Activated CD4-positive, alpha-beta memory T cell treated with anti-CD3 and anti-CD28 coated beads for 36 hours (primary cell): ENCODE measurements around the gene UBR1. TPM values are rescaled to one million over a fixed set of nuclear protein-coding genes. Genes with fewer than 3 reads are reported as not detected.

ENCODE experiments used
- CTCF ChIA-PET: fragments of 350-600 bp; sonication (Branson Sonifier 250); formaldehyde crosslinking; loops from one replicate; lab custom pipeline; 2021; ENCODE audit warnings: antibody characterized with exemption, inconsistent platforms; lab: Charles Lee
- POLR2A ChIA-PET: fragments of 350-600 bp; sonication (Branson Sonifier 250); formaldehyde crosslinking; loops from one replicate; lab custom pipeline; 2021; ENCODE audit warnings: antibody characterized with exemption; lab: Charles Lee
- DNase-seq: peaks from one replicate; pipeline ENCODE4 v3.0.0-alpha.2; 2020
- H3K27ac Mint-ChIP-seq: one replicate; pipeline ENCODE4 v1.8.0; 2021; ENCODE audit warnings: mixed read lengths
- H3K27me3 Mint-ChIP-seq: one replicate; pipeline ENCODE4 v1.8.0; 2021; ENCODE audit warnings: mixed read lengths
- H3K36me3 Mint-ChIP-seq: one replicate; pipeline ENCODE4 v1.8.0; 2021; ENCODE audit warnings: mixed read lengths
- H3K4me1 Mint-ChIP-seq: one replicate; pipeline ENCODE4 v1.8.0; 2021; ENCODE audit warnings: low read depth, mixed read lengths
- H3K4me3 Mint-ChIP-seq: one replicate; pipeline ENCODE4 v1.8.0; 2021; ENCODE audit warnings: mild to moderate bottlenecking, mixed read lengths
- H3K9me3 Mint-ChIP-seq: one replicate; pipeline ENCODE4 v1.8.0; 2021; ENCODE audit warnings: mixed read lengths
- intact Hi-C: fragments of 100-400 bp; cut with micrococcal nuclease; formaldehyde crosslinking; loops from one replicate; pipeline ENCODE4 v1.15.1; 2023
- total RNA-seq, 2 experiments: library from RNA; stranded (reverse); gene quantifications; one replicate each; pipeline ENCODE4 v1.2.3, GENCODE V29; 2021

The UBR1 gene
- total RNA-seq, 2 experiments from 2014 or later: 24.5 to 29.7 TPM

DNA sequence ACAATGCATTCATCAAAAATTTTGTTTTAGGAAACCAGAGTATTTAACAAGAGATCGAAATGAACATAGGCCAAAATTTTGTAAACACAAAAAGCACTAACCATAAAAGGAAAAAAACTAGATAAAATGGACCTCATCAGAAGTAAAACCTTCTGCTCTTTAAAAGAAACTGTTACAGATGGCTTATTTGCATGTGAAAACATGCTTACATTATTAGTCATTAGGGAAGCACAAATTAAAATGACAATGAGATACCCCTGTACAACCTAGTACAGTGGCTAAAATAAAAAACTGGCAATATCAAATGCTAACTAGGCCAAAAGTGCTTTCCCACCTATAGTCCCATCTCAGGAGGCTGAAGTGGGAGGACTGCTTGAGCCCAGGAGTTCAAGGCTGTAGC, 19.3 kb downstream of the UBR1 start:
- no peaks in the 10 kb centered on the region for H3K9me3 Mint-ChIP-seq
- intact Hi-C loops: no loop called here
- no peak overlapping the region for H3K4me3 Mint-ChIP-seq
- H3K27ac Mint-ChIP-seq: no peak overlapping the region
- DNase-seq: no peak
- H3K27me3 Mint-ChIP-seq: no peaks in the 10 kb centered on the region
- ChIA-PET CTCF (no interaction called here), POLR2A (no interaction called here)
- H3K4me1 Mint-ChIP-seq: peaks cover 15% of the 10 kb centered on the region
- H3K36me3 Mint-ChIP-seq: peaks cover 25% of the 10 kb centered on the region

DNA sequence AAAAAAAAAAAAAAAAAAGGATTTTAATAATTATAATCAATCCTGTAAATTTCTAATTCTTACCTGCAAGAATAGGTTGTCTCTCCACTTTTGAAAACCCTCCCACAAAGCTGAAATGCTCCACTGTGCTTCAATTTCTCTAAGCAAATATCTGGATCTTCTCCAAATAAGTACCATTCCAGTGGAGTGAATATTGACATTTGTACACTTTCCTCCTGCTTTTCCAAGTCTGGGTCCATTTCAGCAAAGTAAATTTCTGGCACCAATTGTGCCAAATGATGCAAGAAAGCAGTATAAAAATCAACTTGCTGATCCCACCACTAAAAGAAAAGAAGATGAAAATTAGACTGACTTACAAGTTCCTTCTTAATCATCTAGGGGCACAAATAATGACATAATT, 19.9 kb downstream of the UBR1 start:
- Mint-ChIP-seq H3K4me3 (no peak overlapping the region), H3K9me3 (no peaks in the 10 kb centered on the region), H3K4me1 (peaks cover 15% of the 10 kb centered on the region), H3K27me3 (no peaks in the 10 kb centered on the region), H3K27ac (no peak overlapping the region), H3K36me3 (peaks cover 27% of the 10 kb centered on the region)
- intact Hi-C loops: no loop called here
- ChIA-PET POLR2A (no interaction called here), CTCF (no interaction called here)
- DNase-seq: no peak

GRCh38 chr15:43082509-43082908, 23.3 kb downstream of the UBR1 start:
- H3K4me3 Mint-ChIP-seq: no peak overlapping the region
- H3K27me3 Mint-ChIP-seq: no peaks in the 10 kb centered on the region
- DNase-seq: no peak
- no peak overlapping the region for H3K27ac Mint-ChIP-seq
- CTCF ChIA-PET: no interaction called here
- POLR2A ChIA-PET: no interaction called here
- peaks cover 28% of the 10 kb centered on the region for H3K36me3 Mint-ChIP-seq
- H3K4me1 Mint-ChIP-seq: peaks cover 16% of the 10 kb centered on the region
- intact Hi-C loops: no loop called here
- H3K9me3 Mint-ChIP-seq: no peaks in the 10 kb centered on the region

DNA sequence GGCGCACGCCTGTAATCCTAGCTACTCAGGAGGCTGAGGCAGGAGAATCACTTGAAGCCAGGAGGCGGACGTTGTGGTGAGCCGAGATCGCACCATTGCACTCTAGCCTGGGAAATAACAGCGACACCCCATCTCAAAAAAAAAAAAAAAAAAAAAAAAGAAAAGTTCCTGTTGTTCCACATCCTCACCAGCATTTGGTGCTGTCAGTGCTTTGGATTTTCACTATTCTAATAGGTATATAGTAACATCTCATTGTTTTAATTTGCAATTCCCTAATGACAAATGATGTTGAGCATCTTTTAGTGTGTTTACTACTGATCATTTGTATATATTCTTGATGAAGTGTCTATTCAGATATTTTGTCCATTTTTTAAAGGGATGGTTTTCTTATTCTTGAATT, 24.6 kb downstream of the UBR1 start:
- ChIA-PET CTCF (no interaction called here), POLR2A (interaction anchor here (0.7 kb wide), 1 partner anchor 1118 kb away, joined by 5 read pairs; no protein-coding TSS in a partner anchor)
- intact Hi-C loops: no loop called here
- Mint-ChIP-seq H3K36me3 (peaks cover 26% of the 10 kb centered on the region), H3K27ac (no peak overlapping the region), H3K27me3 (no peaks in the 10 kb centered on the region), H3K9me3 (no peaks in the 10 kb centered on the region), H3K4me3 (no peak overlapping the region), H3K4me1 (peaks cover 9% of the 10 kb centered on the region)
- no peak for DNase-seq

- H3K27ac Mint-ChIP-seq: no peak overlapping the region
- POLR2A ChIA-PET: no interaction called here
Observed at GRCh38 chr15:43071451-43071850, 34.4 kb downstream of the UBR1 start.

GRCh38 chr15:43070893-43071292, 34.9 kb downstream of the UBR1 start:
- intact Hi-C loops: no loop called here
- Mint-ChIP-seq H3K27me3 (no peaks in the 10 kb centered on the region), H3K27ac (no peak overlapping the region), H3K36me3 (peaks cover 39% of the 10 kb centered on the region), H3K4me3 (no peak overlapping the region), H3K9me3 (no peaks in the 10 kb centered on the region), H3K4me1 (peaks cover 4% of the 10 kb centered on the region)
- ChIA-PET POLR2A (no interaction called here), CTCF (no interaction called here)
- DNase-seq: no peak

More at GRCh38 chr15:43071451-43071850, 34.4 kb downstream of the UBR1 start:
- intact Hi-C loops: no loop called here
- peaks cover 33% of the 10 kb centered on the region for H3K36me3 Mint-ChIP-seq
- H3K9me3 Mint-ChIP-seq: no peaks in the 10 kb centered on the region
- H3K4me3 Mint-ChIP-seq: no peak overlapping the region
- no peak for DNase-seq
- peaks cover 4% of the 10 kb centered on the region for H3K4me1 Mint-ChIP-seq
- H3K27me3 Mint-ChIP-seq: no peaks in the 10 kb centered on the region
- CTCF ChIA-PET: no interaction called here

DNA sequence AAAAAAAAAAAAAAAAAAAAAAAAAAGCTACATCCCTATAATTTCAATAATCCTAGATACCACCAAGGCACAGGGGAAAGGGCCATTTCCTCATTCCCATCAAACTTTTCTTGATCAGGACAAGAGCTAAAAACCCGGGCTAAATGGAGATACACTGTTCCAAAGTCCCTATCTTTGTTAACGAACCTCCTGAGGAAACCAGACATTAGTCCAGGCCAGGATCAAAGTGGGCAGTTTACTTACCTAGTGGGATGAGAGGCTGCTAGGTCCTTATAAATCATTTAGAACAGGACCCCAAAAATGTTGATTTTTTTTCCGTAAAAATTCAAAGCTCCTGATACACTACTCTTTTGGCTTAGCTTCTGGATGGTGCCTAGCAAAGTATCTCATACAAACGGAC, 35.6 kb downstream of the UBR1 start:
- H3K4me1 Mint-ChIP-seq: peaks cover 4% of the 10 kb centered on the region
- intact Hi-C loops: no loop called here
- H3K9me3 Mint-ChIP-seq: no peaks in the 10 kb centered on the region
- CTCF ChIA-PET: no interaction called here
- no peaks in the 10 kb centered on the region for H3K27me3 Mint-ChIP-seq
- POLR2A ChIA-PET: no interaction called here
- peaks cover 42% of the 10 kb centered on the region for H3K36me3 Mint-ChIP-seq
- H3K27ac Mint-ChIP-seq: no peak overlapping the region
- H3K4me3 Mint-ChIP-seq: no peak overlapping the region
- DNase-seq: no peak

- Mint-ChIP-seq H3K9me3 (no peaks in the 10 kb centered on the region), H3K4me3 (no peak overlapping the region), H3K4me1 (peaks cover 4% of the 10 kb centered on the region), H3K27me3 (no peaks in the 10 kb centered on the region), H3K36me3 (peaks cover 39% of the 10 kb centered on the region), H3K27ac (peak overlapping the region; percentile 64)
- intact Hi-C loops: no loop called here
- ChIA-PET CTCF (interaction anchor here (0.6 kb wide), 2 partner anchors 12 to 58 kb away, joined by 3 read pairs; no protein-coding TSS in a partner anchor), POLR2A (interaction anchor here (0.9 kb wide), 1 partner anchor 38 kb away, joined by 3 read pairs; the partner anchor contains the start of gene UBR1)
- DNase-seq: peak; percentile 61
Observed at GRCh38 chr15:43067717-43068461, 37.9 kb downstream of the UBR1 start.

DNA sequence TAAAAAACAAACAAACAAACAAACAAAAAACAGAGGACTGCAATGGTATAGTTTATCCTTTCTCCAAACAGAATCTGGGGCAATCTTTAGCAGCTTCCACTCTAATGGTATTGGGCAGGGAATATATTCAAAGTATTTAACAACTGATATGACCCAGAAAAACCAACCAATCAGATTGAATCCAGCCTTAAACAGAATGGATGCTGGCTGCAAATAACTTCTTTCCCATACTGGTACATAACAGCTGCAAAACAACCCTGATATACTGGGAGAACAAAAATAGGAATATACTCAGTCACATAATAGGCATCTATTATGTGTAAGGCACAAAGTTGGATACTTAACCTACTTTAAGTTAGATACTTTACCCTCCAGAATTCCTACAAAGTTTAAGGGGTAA, 49.1 kb downstream of the UBR1 start:
- no peak for DNase-seq
- ChIA-PET CTCF (no interaction called here), POLR2A (no interaction called here)
- Mint-ChIP-seq H3K36me3 (peaks cover 40% of the 10 kb centered on the region), H3K4me3 (no peak overlapping the region), H3K9me3 (no peaks in the 10 kb centered on the region), H3K27me3 (no peaks in the 10 kb centered on the region), H3K27ac (no peak overlapping the region), H3K4me1 (no peaks in the 10 kb centered on the region)
- intact Hi-C loops: no loop called here

DNA sequence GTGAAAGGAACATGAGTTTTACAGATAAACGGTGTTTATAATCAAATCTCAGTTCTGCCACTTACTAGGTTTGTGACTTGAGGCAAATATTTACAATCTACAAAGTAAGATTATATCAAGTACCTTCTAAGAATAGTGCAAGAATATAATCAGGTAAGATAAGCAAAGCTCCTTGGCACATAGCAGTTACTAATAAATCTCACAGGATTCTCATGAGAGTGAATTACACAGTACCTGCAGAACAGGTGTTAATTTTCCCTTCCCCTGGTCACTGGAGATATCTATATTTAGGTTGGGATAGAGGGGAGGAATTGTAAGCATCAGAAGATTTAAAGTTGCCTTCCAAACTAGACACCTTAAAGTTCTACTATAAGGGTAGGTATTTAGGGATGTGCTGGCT, 53.0 kb downstream of the UBR1 start:
- peaks cover 33% of the 10 kb centered on the region for H3K36me3 Mint-ChIP-seq
- CTCF ChIA-PET: no interaction called here
- no peak overlapping the region for H3K27ac Mint-ChIP-seq
- DNase-seq: no peak
- H3K4me3 Mint-ChIP-seq: no peak overlapping the region
- no peaks in the 10 kb centered on the region for H3K9me3 Mint-ChIP-seq
- intact Hi-C loops: no loop called here
- no peaks in the 10 kb centered on the region for H3K27me3 Mint-ChIP-seq
- H3K4me1 Mint-ChIP-seq: no peaks in the 10 kb centered on the region
- POLR2A ChIA-PET: no interaction called here

- no peaks in the 10 kb centered on the region for H3K27me3 Mint-ChIP-seq
- no peak for DNase-seq
- peaks cover 37% of the 10 kb centered on the region for H3K36me3 Mint-ChIP-seq
- CTCF ChIA-PET: no interaction called here
- no peak overlapping the region for H3K4me3 Mint-ChIP-seq
- no peaks in the 10 kb centered on the region for H3K9me3 Mint-ChIP-seq
- POLR2A ChIA-PET: no interaction called here
- intact Hi-C loops: no loop called here
- no peaks in the 10 kb centered on the region for H3K4me1 Mint-ChIP-seq
- H3K27ac Mint-ChIP-seq: no peak overlapping the region
Observed at GRCh38 chr15:43048935-43049334, 56.9 kb downstream of the UBR1 start.

GRCh38 chr15:43046484-43046883, 59.4 kb downstream of the UBR1 start:
- POLR2A ChIA-PET: no interaction called here
- H3K9me3 Mint-ChIP-seq: no peaks in the 10 kb centered on the region
- H3K27ac Mint-ChIP-seq: no peak overlapping the region
- intact Hi-C loops: no loop called here
- peaks cover 45% of the 10 kb centered on the region for H3K36me3 Mint-ChIP-seq
- H3K27me3 Mint-ChIP-seq: no peaks in the 10 kb centered on the region
- DNase-seq: no peak
- CTCF ChIA-PET: no interaction called here
- H3K4me3 Mint-ChIP-seq: no peak overlapping the region
- no peaks in the 10 kb centered on the region for H3K4me1 Mint-ChIP-seq

DNA sequence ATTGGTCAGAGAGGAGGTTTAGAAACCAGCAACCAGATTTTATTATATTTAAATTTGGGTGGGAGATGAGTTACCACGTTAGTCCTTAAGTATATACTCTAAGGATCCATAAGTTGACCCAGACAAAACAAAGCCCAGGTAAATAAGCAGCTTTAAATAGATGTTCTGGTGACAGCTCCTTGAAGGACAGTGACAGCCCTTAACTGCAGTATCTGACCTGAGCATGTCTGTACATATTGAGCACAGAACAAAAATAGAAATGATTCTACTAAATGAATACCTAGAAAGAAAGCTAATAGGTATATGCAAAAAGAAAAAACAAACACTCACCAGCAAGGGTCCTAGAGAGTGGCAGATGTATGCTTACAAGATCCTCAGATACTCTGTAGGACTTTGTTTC, 63.0 kb downstream of the UBR1 start:
- intact Hi-C loops: no loop called here
- CTCF ChIA-PET: no interaction called here
- peaks cover 3% of the 10 kb centered on the region for H3K9me3 Mint-ChIP-seq
- H3K27ac Mint-ChIP-seq: no peak overlapping the region
- H3K27me3 Mint-ChIP-seq: no peaks in the 10 kb centered on the region
- POLR2A ChIA-PET: no interaction called here
- no peak for DNase-seq
- no peak overlapping the region for H3K4me3 Mint-ChIP-seq
- peaks cover 41% of the 10 kb centered on the region for H3K36me3 Mint-ChIP-seq
- H3K4me1 Mint-ChIP-seq: no peaks in the 10 kb centered on the region
